A549 (cell line): ENCODE results near the gene F2RL3.

ENCODE experiments used
- BHLHE40 ChIP-seq: IDR thresholded peaks from 2 replicates; pipeline ENCODE4 v1.6.1; 2012; ENCODE audit warnings: low read depth, low read length, inconsistent platforms
- KDM1A ChIP-seq: fragments of 200-600 bp; sonication (generic); IDR thresholded peaks from 2 replicates; pipeline ENCODE4 v1.6.1; 2016; ENCODE audit warnings: low read depth, mild to moderate bottlenecking
- POLR2A ChIP-seq: IDR thresholded peaks from 2 replicates; pipeline ENCODE4 v1.6.1; 2012; ENCODE audit warnings: mild to moderate bottlenecking, low read length
- TF ChIP-seq, protein P1 (sequence below): fragments of >200 bp; sonication (Bioruptor Twin); formaldehyde crosslinking; IDR thresholded peaks from 3 replicates; pipeline ENCODE4 v1.5.1; 2016

DNA sequence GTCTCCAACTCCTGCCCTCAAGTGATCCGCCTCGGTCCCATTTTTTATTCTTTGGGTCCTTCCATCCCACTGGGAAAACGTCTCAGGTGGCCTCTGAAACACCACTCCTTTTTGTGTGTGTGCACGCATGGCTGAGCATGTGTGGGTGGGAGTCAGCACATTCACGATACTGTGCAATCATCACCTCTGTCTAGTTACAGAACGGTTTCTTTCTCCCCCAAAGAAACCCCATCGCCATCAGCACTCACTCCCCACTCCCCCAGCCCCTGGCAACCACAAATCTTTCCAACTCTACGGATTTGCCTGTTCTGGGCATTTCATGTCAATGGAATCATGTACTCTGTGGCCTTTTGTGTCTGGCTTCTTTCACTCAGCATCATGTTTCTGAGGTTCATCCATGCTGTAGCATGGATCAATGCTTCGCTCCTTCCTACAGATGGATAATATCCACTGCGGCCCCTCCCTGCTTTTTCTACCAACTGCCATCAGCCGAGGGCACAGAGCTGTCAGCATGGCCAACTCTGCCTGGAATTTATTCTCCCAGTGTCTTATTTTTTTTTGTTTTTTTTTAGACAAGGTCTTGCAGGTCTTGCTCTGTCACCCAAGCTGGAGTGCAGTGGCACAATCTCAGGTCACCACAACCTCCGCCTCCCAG, 9.7 kb downstream of the F2RL3 start:
- no peak for TF ChIP-seq POLR2A
- TF ChIP-seq BHLHE40: no peak
- TF ChIP-seq, protein P1, sequence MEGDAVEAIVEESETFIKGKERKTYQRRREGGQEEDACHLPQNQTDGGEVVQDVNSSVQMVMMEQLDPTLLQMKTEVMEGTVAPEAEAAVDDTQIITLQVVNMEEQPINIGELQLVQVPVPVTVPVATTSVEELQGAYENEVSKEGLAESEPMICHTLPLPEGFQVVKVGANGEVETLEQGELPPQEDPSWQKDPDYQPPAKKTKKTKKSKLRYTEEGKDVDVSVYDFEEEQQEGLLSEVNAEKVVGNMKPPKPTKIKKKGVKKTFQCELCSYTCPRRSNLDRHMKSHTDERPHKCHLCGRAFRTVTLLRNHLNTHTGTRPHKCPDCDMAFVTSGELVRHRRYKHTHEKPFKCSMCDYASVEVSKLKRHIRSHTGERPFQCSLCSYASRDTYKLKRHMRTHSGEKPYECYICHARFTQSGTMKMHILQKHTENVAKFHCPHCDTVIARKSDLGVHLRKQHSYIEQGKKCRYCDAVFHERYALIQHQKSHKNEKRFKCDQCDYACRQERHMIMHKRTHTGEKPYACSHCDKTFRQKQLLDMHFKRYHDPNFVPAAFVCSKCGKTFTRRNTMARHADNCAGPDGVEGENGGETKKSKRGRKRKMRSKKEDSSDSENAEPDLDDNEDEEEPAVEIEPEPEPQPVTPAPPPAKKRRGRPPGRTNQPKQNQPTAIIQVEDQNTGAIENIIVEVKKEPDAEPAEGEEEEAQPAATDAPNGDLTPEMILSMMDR: no peak
- TF ChIP-seq KDM1A: no peak
